HepG2 (cell line): ENCODE results near the gene EFL1. TPM values are rescaled to one million over a fixed set of nuclear protein-coding genes. Genes with fewer than 3 reads are reported as not detected.

ENCODE experiments used
- ATAC-seq: fragments of 200-7000 bp; cut with Tn5 transposase; 3 replicates; pipeline ENCODE4 v1.9.1; 2020; ENCODE audit warnings: mild to moderate bottlenecking, moderate library complexity
- BruUV-seq: library from RNA; stranded (reverse); fragments of 400-500 nt; replicated peaks from 2 replicates; lab custom pipeline; 2021; lab: Mats Ljungman, UMichigan
- CTCF ChIA-PET: fragments of 300-600 bp; formaldehyde crosslinking; extraction: SDS; loops from one replicate; lab custom pipeline; 2021; ENCODE audit warnings: low total read pairs, inconsistent platforms, low intra/inter-chr PET ratio; lab: Yijun Ruan, JAX
- POLR2A ChIA-PET: fragments of 350-600 bp; sonication (Branson Sonifier 250); formaldehyde crosslinking; loops from one replicate; lab custom pipeline; 2020; ENCODE audit warnings: antibody characterized with exemption, inconsistent platforms; lab: Yijun Ruan, JAX
- DNase-seq: peaks from one replicate; pipeline ENCODE4 v3.0.0-alpha.2; 2015; ENCODE audit warnings: low spot score
- FAIRE-seq: peaks from 3 replicates; lab custom pipeline; 2011; peaks lifted over from hg19 to GRCh38; lab: Jason Lieb, UNC
- H2AFZ ChIP-seq: one replicate; pipeline ENCODE4 v1.6.1; 2011; ENCODE audit warnings: low read length, inconsistent platforms
- H3K27ac ChIP-seq: fragments of 300-600 bp; 3 replicates; pipeline ENCODE4 v1.8.0; 2011; ENCODE audit warnings: mixed run types, mild to moderate bottlenecking, mixed read lengths, low read length, inconsistent platforms; ENCODE audit not compliant: insufficient read depth; ENCODE audit errors: extremely low read length
- H3K27me3 ChIP-seq, 2 experiments: fragments of 200-600 bp in 1 of 2; 2 replicates in 1 of 2; 3 replicates in 1 of 2; pipeline versions ENCODE4 v1.6.0 to v1.8.0; 2011; ENCODE audit warnings: low read length in 2 of 2, mild to moderate bottlenecking in 2 of 2, moderate library complexity in 2 of 2, inconsistent platforms in 1 of 2; ENCODE audit not compliant: insufficient read depth in 2 of 2, control insufficient read depth in 1 of 2
- H3K36me3 ChIP-seq, 2 experiments: fragments of 200-600 bp in 1 of 2; replicated peaks in 1 of 2; 2 replicates in 1 of 2; 3 replicates in 1 of 2; pipeline versions ENCODE4 v1.5.1 to v1.8.0; 2011; ENCODE audit warnings: low read length in 2 of 2, inconsistent platforms in 1 of 2; ENCODE audit not compliant: insufficient read depth in 2 of 2, control insufficient read depth in 1 of 2
- H3K4me1 ChIP-seq: 2 replicates; pipeline ENCODE4 v1.5.1; 2012; ENCODE audit warnings: low read length, inconsistent platforms; ENCODE audit not compliant: insufficient read depth
- H3K4me2 ChIP-seq: 2 replicates; pipeline ENCODE4 v1.6.0; 2011; ENCODE audit warnings: low read depth, low read length, inconsistent platforms
- H3K4me3 ChIP-seq, 3 experiments: fragments of 200-600 bp in 1 of 3; sonication (generic), shearing (Covaris generic) in 1 of 3; replicated peaks in 1 of 3; 2 replicates each; pipeline ENCODE4 v1.5.1; 2011 to 2016; ENCODE audit warnings: low read length in 3 of 3, inconsistent platforms in 2 of 3, low read depth in 2 of 3, mild to moderate bottlenecking in 2 of 3, control low read depth in 1 of 3, mixed read lengths in 1 of 3; ENCODE audit not compliant: insufficient read depth in 1 of 3
- H3K79me2 ChIP-seq: one replicate; pipeline ENCODE4 v1.6.1; 2011; ENCODE audit warnings: low read length, inconsistent platforms; ENCODE audit not compliant: insufficient read depth
- H3K9ac ChIP-seq: 2 replicates; pipeline ENCODE4 v1.6.0; 2011; ENCODE audit warnings: mild to moderate bottlenecking, low read depth, low read length, inconsistent platforms; ENCODE audit not compliant: insufficient read depth
- H3K9me3 ChIP-seq: 2 replicates; pipeline ENCODE4 v1.5.1; 2012; ENCODE audit warnings: mild to moderate bottlenecking, low read length
- H4K20me1 ChIP-seq: 2 replicates; pipeline ENCODE4 v1.6.0; 2011; ENCODE audit warnings: inconsistent platforms, mild to moderate bottlenecking, low read length, moderate library complexity; ENCODE audit not compliant: insufficient read depth
- E2F2 ChIP-seq: sonication (generic); formaldehyde crosslinking; IDR thresholded peaks from 2 replicates; pipeline ENCODE4 v1.4.0; 2020; ENCODE audit warnings: missing genetic modification reagents, borderline replicate concordance
- HDAC2 ChIP-seq: sonication (generic); formaldehyde crosslinking; IDR thresholded peaks from 2 replicates; pipeline ENCODE4 v1.4.0; 2020; ENCODE audit warnings: missing genetic modification reagents
- HMGXB3 ChIP-seq: sonication (generic); formaldehyde crosslinking; IDR thresholded peaks from 2 replicates; pipeline ENCODE4 v1.4.0; 2020; ENCODE audit warnings: missing genetic modification reagents, borderline replicate concordance
- KLF12 ChIP-seq: sonication (generic); formaldehyde crosslinking; IDR thresholded peaks from 2 replicates; pipeline ENCODE4 v1.4.0; 2020; ENCODE audit warnings: missing genetic modification reagents, borderline replicate concordance
- RBAK ChIP-seq: sonication (generic); formaldehyde crosslinking; IDR thresholded peaks from 2 replicates; pipeline ENCODE4 v1.5.1; 2020; ENCODE audit warnings: mild to moderate bottlenecking, missing genetic modification reagents
- SNRNP70 ChIP-seq: fragments of 200-400 bp; formaldehyde crosslinking; IDR thresholded peaks from 2 replicates; pipeline ENCODE4 v1.6.1; 2017; ENCODE audit warnings: mild to moderate bottlenecking, low read depth, low read length, moderate library complexity
- SRF ChIP-seq: IDR thresholded peaks from 2 replicates; pipeline ENCODE4 v1.6.1; 2011; ENCODE audit warnings: mild to moderate bottlenecking, low read depth, low read length, moderate library complexity
- SRSF1 ChIP-seq: fragments of 200-400 bp; formaldehyde crosslinking; optimal IDR thresholded peaks from 2 replicates; pipeline ENCODE3; 2017; ENCODE audit warnings: mild to moderate bottlenecking, low read depth, low read length, moderate library complexity
- TOE1 ChIP-seq: sonication (generic); formaldehyde crosslinking; IDR thresholded peaks from 2 replicates; pipeline ENCODE4 v1.4.0; 2020; ENCODE audit warnings: mild to moderate bottlenecking, missing genetic modification reagents
- ZNF263 ChIP-seq: sonication (generic); formaldehyde crosslinking; IDR thresholded peaks from 2 replicates; pipeline ENCODE4 v1.4.0; 2020; ENCODE audit warnings: missing genetic modification reagents
- ZNF883 ChIP-seq: sonication (generic); formaldehyde crosslinking; IDR thresholded peaks from 2 replicates; pipeline ENCODE4 v1.5.1; 2020; ENCODE audit warnings: mild to moderate bottlenecking, missing genetic modification reagents; ENCODE audit errors: not compliant biosample characterization
- ZSCAN9 ChIP-seq: IDR thresholded peaks from 2 replicates; pipeline ENCODE4 v1.6.1; 2016; ENCODE audit warnings: borderline replicate concordance
- WGBS: methylation state at CpG from one replicate; pipeline ENCODE4 v1.1.6; 2017; ENCODE audit warnings: low lambda C conversion rate; 5-methylcytosine and 5-hydroxymethylcytosine counted together
- in situ Hi-C: cut with HindIII; loops from 2 replicates; pipeline ENCODE4 v1.10.0; 2017; ENCODE audit warnings: low pct_unique_long_range_greater_than_20kb; ENCODE audit not compliant: extremely low pct_ligation_motif_present
- intact Hi-C: fragments of 100-400 bp; cut with micrococcal nuclease; formaldehyde crosslinking; loops from one replicate; pipeline ENCODE4 v1.10.0; 2022; ENCODE audit not compliant: unreplicated experiment
- polyA plus RNA-seq, 8 experiments: library from polyadenylated mRNA; depleted of rRNA in 3 of 8; stranded (reverse) in 7 of 8; unstranded in 1 of 8; fragments of >200 nt; fragmentation: Illumina TruSeq in 4 of 8; extraction: Trizol in 4 of 8; gene quantifications; 2 replicates each; pipeline versions ENCODE4 v1.2.1 to v1.2.3, GENCODE V29; 2011 to 2016; ENCODE audit warnings: low read depth in 4 of 8, missing spikeins in 1 of 8, mixed read lengths in 1 of 8; ENCODE audit not compliant: insufficient read depth in 1 of 8
- total RNA-seq, 5 experiments: library from RNA; depleted of rRNA; stranded (reverse); fragments of >200 nt; fragmentation: Illumina TruSeq; extraction: Trizol; gene quantifications; 2 replicates each; pipeline ENCODE4 v1.2.3, GENCODE V29; 2016; ENCODE audit warnings: low read depth in 1 of 5
- TF ChIP-seq, protein P1 (sequence below): sonication (generic); formaldehyde crosslinking; IDR thresholded peaks from 2 replicates; pipeline ENCODE4 v1.8.0; 2022; ENCODE audit warnings: mild to moderate bottlenecking, missing genetic modification reagents, moderate library complexity
- TF ChIP-seq, protein P2 (sequence below): sonication (generic); formaldehyde crosslinking; IDR thresholded peaks from 2 replicates; pipeline ENCODE4 v1.4.0; 2020; ENCODE audit warnings: missing genetic modification reagents, mild to moderate bottlenecking, borderline replicate concordance

Gene EFL1
- total and polyA plus RNA-seq, 2 of the 13 experiments (the other 11 are each of a cell fraction or from before 2014, with no cell fraction given): 6.4 to 12.0 TPM

GRCh38 chr15:82129149-82129692 lies 133.3 kb downstream of the EFL1 start:
- Histone ChIP-seq H3K4me2 (no peak overlapping the region), H4K20me1 (no peaks in the 10 kb centered on the region), H3K4me1 (peaks cover 7% of the 10 kb centered on the region; the same call in 1 of the 2 replicates), H3K27me3 (no peaks in the 10 kb centered on the region), H3K4me3 (no peak overlapping the region), H3K36me3 (peaks cover 0 to 16% of the 10 kb centered on the region in 2 experiments; a peak in 1 of 5 replicates), H3K9me3 (no peaks in the 10 kb centered on the region), H3K27ac (no peak overlapping the region), H2AFZ (no peak overlapping the region), H3K9ac (no peak overlapping the region), H3K79me2 (no peaks in the 10 kb centered on the region)
- ChIA-PET POLR2A (no interaction called here), CTCF (no interaction called here)
- no peak for TF ChIP-seq ZSCAN9 (CRISPR knock-in tag)
- no peak for TF ChIP-seq SRSF1
- no peak for TF ChIP-seq SRF
- TF ChIP-seq, protein P1, sequence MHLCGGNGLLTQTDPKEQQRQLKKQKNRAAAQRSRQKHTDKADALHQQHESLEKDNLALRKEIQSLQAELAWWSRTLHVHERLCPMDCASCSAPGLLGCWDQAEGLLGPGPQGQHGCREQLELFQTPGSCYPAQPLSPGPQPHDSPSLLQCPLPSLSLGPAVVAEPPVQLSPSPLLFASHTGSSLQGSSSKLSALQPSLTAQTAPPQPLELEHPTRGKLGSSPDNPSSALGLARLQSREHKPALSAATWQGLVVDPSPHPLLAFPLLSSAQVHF (CRISPR knock-in tag): no peak
- TF ChIP-seq ZNF263 (CRISPR knock-in tag): no peak
- no peak for TF ChIP-seq HDAC2 (CRISPR knock-in tag)
- TF ChIP-seq KLF12: no peak
- no peak for TF ChIP-seq TOE1 (CRISPR knock-in tag)
- TF ChIP-seq RBAK (CRISPR knock-in tag): no peak
- TF ChIP-seq ZNF883 (CRISPR knock-in tag): no peak
- TF ChIP-seq SNRNP70: no peak
- no peak for TF ChIP-seq E2F2 (CRISPR knock-in tag)
- TF ChIP-seq, protein P2, sequence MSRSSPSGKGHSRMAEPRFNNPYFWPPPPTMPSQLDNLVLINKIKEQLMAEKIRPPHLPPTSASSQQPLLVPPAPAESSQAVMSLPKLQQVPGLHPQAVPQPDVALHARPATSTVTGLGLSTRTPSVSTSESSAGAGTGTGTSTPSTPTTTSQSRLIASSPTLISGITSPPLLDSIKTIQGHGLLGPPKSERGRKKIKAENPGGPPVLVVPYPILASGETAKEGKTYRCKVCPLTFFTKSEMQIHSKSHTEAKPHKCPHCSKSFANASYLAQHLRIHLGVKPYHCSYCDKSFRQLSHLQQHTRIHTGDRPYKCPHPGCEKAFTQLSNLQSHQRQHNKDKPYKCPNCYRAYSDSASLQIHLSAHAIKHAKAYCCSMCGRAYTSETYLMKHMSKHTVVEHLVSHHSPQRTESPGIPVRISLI: no peak
- TF ChIP-seq HMGXB3 (CRISPR knock-in tag): no peak
- no peak for ATAC-seq
- BruUV-seq: no TSS peak
- intact Hi-C loops: no loop called here
- in situ Hi-C loops: no loop called here
- FAIRE-seq: no peak
- WGBS: 85% methylated on average over 1 of the region's 1 CpG
- DNase-seq: no peak
